GM18861 (cell line): ENCODE measurements around the gene LCN6.
"Not testable (repeated sequence)": the region's sequence is repeated elsewhere in the genome, so short reads cannot be mapped to it uniquely, and the experiment has no call there.

ENCODE experiments used
- ATAC-seq: cut with Tn5 transposase; IDR thresholded peaks from one replicate; pipeline ENCODE4 v1.9.1; 2021; ENCODE audit not compliant: unreplicated experiment

The LCN6 gene

GRCh38 chr9:136711751-136712689, 36.3 kb downstream of the LCN6 start, which contains the start of gene DIPK1B:
DIPK1B (plus strand) TSS chr9:136712572; CDS start chr9:136712666, 94 bp downstream.
- no peak for ATAC-seq

GRCh38 chr9:136711219-136711648, 37.1 kb downstream of the LCN6 start:
- ATAC-seq, result not testable (repeated sequence)

- no peak for ATAC-seq
Measured at GRCh38 chr9:136710543-136710942, 37.8 kb downstream of the LCN6 start.

- no peak for ATAC-seq
Measured at GRCh38 chr9:136709454-136710109, 38.7 kb downstream of the LCN6 start.

- no peak for ATAC-seq
Measured at GRCh38 chr9:136707849-136708517, 40.3 kb downstream of the LCN6 start.

- no peak for ATAC-seq
Measured at GRCh38 chr9:136707011-136707410, 41.3 kb downstream of the LCN6 start.

GRCh38 chr9:136705564-136705963, 42.8 kb downstream of the LCN6 start:
- no peak for ATAC-seq

- not testable (repeated sequence) for ATAC-seq
Measured at GRCh38 chr9:136704741-136705140, 43.6 kb downstream of the LCN6 start.

- ATAC-seq, result no peak
Measured at GRCh38 chr9:136703276-136703860, 45.0 kb downstream of the LCN6 start.

GRCh38 chr9:136701668-136702053, 46.7 kb downstream of the LCN6 start:
- no peak for ATAC-seq

GRCh38 chr9:136700959-136701667, 47.2 kb downstream of the LCN6 start:
- ATAC-seq, result peak; percentile 52

GRCh38 chr9:136700304-136700703, 48.0 kb downstream of the LCN6 start:
- ATAC-seq, result no peak

- no peak for ATAC-seq
Measured at GRCh38 chr9:136698635-136699246, 49.6 kb downstream of the LCN6 start.

GRCh38 chr9:136697821-136698526, 50.4 kb downstream of the LCN6 start:
- no peak for ATAC-seq

- ATAC-seq, result no peak
Measured at GRCh38 chr9:136697146-136697820, 51.0 kb downstream of the LCN6 start.

- ATAC-seq, result no peak
Measured at GRCh38 chr9:136696502-136696901, 51.8 kb downstream of the LCN6 start.

GRCh38 chr9:136695955-136696354, 52.4 kb downstream of the LCN6 start:
- ATAC-seq, result no peak

GRCh38 chr9:136695435-136695895, 52.9 kb downstream of the LCN6 start:
- no peak for ATAC-seq

- no peak for ATAC-seq
Measured at GRCh38 chr9:136694872-136695247, 53.5 kb downstream of the LCN6 start.
